PC-3 (cell line): ENCODE results near the gene COLEC12.

Experiments
- EZH2 ChIP-seq: fragments of 300-600 bp; sonication (generic); IDR thresholded peaks from one replicate; pipeline ENCODE4 v1.6.1; 2017; ENCODE audit warnings: antibody characterized with exemption, mild to moderate bottlenecking, low read length; ENCODE audit not compliant: unreplicated experiment
- TF ChIP-seq, protein P1 (sequence below): fragments of 300-600 bp; sonication (generic); conservative IDR thresholded peaks from 2 replicates; pipeline ENCODE4 v1.5.1; 2017; ENCODE audit warnings: antibody characterized with exemption, low read depth, mild to moderate bottlenecking, low read length

GRCh38 chr18:486929-487740 lies 13.4 kb downstream of the COLEC12 start:
- TF ChIP-seq, protein P1, sequence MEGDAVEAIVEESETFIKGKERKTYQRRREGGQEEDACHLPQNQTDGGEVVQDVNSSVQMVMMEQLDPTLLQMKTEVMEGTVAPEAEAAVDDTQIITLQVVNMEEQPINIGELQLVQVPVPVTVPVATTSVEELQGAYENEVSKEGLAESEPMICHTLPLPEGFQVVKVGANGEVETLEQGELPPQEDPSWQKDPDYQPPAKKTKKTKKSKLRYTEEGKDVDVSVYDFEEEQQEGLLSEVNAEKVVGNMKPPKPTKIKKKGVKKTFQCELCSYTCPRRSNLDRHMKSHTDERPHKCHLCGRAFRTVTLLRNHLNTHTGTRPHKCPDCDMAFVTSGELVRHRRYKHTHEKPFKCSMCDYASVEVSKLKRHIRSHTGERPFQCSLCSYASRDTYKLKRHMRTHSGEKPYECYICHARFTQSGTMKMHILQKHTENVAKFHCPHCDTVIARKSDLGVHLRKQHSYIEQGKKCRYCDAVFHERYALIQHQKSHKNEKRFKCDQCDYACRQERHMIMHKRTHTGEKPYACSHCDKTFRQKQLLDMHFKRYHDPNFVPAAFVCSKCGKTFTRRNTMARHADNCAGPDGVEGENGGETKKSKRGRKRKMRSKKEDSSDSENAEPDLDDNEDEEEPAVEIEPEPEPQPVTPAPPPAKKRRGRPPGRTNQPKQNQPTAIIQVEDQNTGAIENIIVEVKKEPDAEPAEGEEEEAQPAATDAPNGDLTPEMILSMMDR = no peak
- TF ChIP-seq EZH2 = no peak
